ENCODE results near the gene ABHD12. TPM values are rescaled to one million over a fixed set of nuclear protein-coding genes. Genes with fewer than 3 reads are reported as not detected.

The ABHD12 gene
- polyA plus RNA-seq, 1 donor (not counting 4 experiments of a cell fraction or from before 2014, with no cell fraction given) = 11.2 TPM

GRCh38 chr20:25324412-25324811 lies 66.2 kb downstream of the ABHD12 start:
- Histone ChIP-seq H2AFZ (ENCODE audit: control insufficient read depth, low read length) (no peak overlapping the region), H3K27me3 (ENCODE audit: control insufficient read depth, extremely low read depth, insufficient read depth, low read length) (no peaks in the 10 kb centered on the region), H3K9me3 (ENCODE audit: control insufficient read depth, low read depth, low read length) (no peaks in the 10 kb centered on the region), H4K20me1 (ENCODE audit: control insufficient read depth, extremely low read depth, insufficient read depth, low read length) (no peaks in the 10 kb centered on the region), H3K36me3 (ENCODE audit: control insufficient read depth in 2 of 2, extremely low read depth in 1 of 2, insufficient read depth in 2 of 2, low read length in 2 of 2) (peaks cover 0 to 2% of the 10 kb centered on the region in 2 experiments), H3K4me2 (ENCODE audit: control insufficient read depth, extremely low read depth, insufficient read depth, low read depth, low read length) (no peak overlapping the region), H3K9me1 (ENCODE audit: control insufficient read depth, extremely low read depth, insufficient read depth, low read length) (no peaks in the 10 kb centered on the region), H3K79me2 (ENCODE audit: control insufficient read depth, insufficient read depth, low read length) (no peaks in the 10 kb centered on the region), H3K4me3 (ENCODE audit: control insufficient read depth in 2 of 3, extremely low read depth in 1 of 3, insufficient read depth in 2 of 3, low read depth in 1 of 3, low read length in 3 of 3) (no peak overlapping the region), H3K9ac (ENCODE audit: control insufficient read depth, extremely low read depth, insufficient read depth, low read length) (no peak overlapping the region), H3K27ac (ENCODE audit: control insufficient read depth, insufficient read depth, low read length) (no peak overlapping the region), H3K4me1 (ENCODE audit: control insufficient read depth, extremely low read depth, insufficient read depth, low read length) (no peaks in the 10 kb centered on the region)
- FAIRE-seq (no peak), DNase-seq (ENCODE audit: low read depth, low spot score) (no peak)
- TF ChIP-seq EZH2 (IDR thresholded peaks at IDR 0.05; ENCODE audit: low read length) (no peak), CTCF (optimal IDR thresholded peaks at IDR 0.05 in 1 of 3, IDR thresholded peaks at IDR 0.05 in 1 of 3, conservative IDR thresholded peaks at IDR 0.05 in 1 of 3; ENCODE audit: extremely low read depth in 1 of 3, insufficient read depth in 2 of 3, low read length in 3 of 3) (no peak)
- dilution Hi-C loops (cut with MboI; ENCODE audit: extremely low pct_ligation_motif_present, low sequenced_read_pairs) = no loop called here

GRCh38 chr20:25323496-25324246 lies 67.0 kb downstream of the ABHD12 start:
- Histone ChIP-seq H3K9ac (ENCODE audit: control insufficient read depth, extremely low read depth, insufficient read depth, low read length) (no peak overlapping the region), H3K4me1 (ENCODE audit: control insufficient read depth, extremely low read depth, insufficient read depth, low read length) (no peaks in the 10 kb centered on the region), H3K4me2 (ENCODE audit: control insufficient read depth, extremely low read depth, insufficient read depth, low read depth, low read length) (no peak overlapping the region), H3K79me2 (ENCODE audit: control insufficient read depth, insufficient read depth, low read length) (no peaks in the 10 kb centered on the region), H3K9me3 (ENCODE audit: control insufficient read depth, low read depth, low read length) (no peaks in the 10 kb centered on the region), H2AFZ (ENCODE audit: control insufficient read depth, low read length) (no peak overlapping the region), H3K9me1 (ENCODE audit: control insufficient read depth, extremely low read depth, insufficient read depth, low read length) (no peaks in the 10 kb centered on the region), H3K27ac (ENCODE audit: control insufficient read depth, insufficient read depth, low read length) (no peak overlapping the region), H3K4me3 (ENCODE audit: control insufficient read depth in 2 of 3, extremely low read depth in 1 of 3, insufficient read depth in 2 of 3, low read depth in 1 of 3, low read length in 3 of 3) (no peak overlapping the region), H3K27me3 (ENCODE audit: control insufficient read depth, extremely low read depth, insufficient read depth, low read length) (no peaks in the 10 kb centered on the region), H3K36me3 (ENCODE audit: control insufficient read depth in 2 of 2, extremely low read depth in 1 of 2, insufficient read depth in 2 of 2, low read length in 2 of 2) (peaks cover 0 to 2% of the 10 kb centered on the region in 2 experiments), H4K20me1 (ENCODE audit: control insufficient read depth, extremely low read depth, insufficient read depth, low read length) (no peaks in the 10 kb centered on the region)
- DNase-seq (ENCODE audit: low read depth, low spot score) = no peak
- no peak for FAIRE-seq
- dilution Hi-C loops (cut with MboI; ENCODE audit: extremely low pct_ligation_motif_present, low sequenced_read_pairs) = no loop called here
- no peak for TF ChIP-seq CTCF (optimal IDR thresholded peaks at IDR 0.05 in 1 of 3, IDR thresholded peaks at IDR 0.05 in 1 of 3, conservative IDR thresholded peaks at IDR 0.05 in 1 of 3; ENCODE audit: extremely low read depth in 1 of 3, insufficient read depth in 2 of 3, low read length in 3 of 3)
- no peak for TF ChIP-seq EZH2 (IDR thresholded peaks at IDR 0.05; ENCODE audit: low read length)

Measured in keratinocyte (primary cell).